ENCODE data around the gene SHBG. TPM values are rescaled to one million over a fixed set of nuclear protein-coding genes. Genes with fewer than 3 reads are reported as not detected.

SHBG gene
- total and polyA plus RNA-seq, 2 of the 8 experiments (the other 6 are each of a cell fraction or from before 2014, with no cell fraction given), result 1.1 to 1.2 TPM

DNA sequence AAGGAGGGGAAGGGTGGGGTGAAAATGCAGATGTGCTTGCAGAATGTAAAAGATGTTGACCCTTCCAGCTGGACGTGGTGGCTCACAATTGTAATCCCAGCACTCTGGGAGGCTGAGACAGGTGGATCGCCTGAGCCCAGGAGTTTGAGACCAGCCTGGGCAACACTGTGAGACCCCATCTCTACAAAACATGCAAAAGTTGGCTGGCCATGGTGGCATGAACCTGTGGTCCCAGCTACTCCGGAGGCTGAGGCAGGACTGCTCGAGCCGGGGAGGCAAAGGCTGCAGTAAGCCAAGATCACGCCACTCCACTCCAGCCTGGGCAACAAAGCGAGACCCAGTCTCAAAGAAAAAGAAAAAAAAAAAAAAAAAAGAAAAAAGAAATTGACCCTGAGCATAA lies 38.5 kb downstream of the SHBG start (continued):
- TF ChIP-seq ATF3 (IDR thresholded peaks at IDR 0.05; ENCODE audit: insufficient read depth, low read depth, low read length) (no peak), POU5F1 (IDR thresholded peaks at IDR 0.05; ENCODE audit: low read depth, low read length) (no peak), HDAC6 (IDR thresholded peaks at IDR 0.05; ENCODE audit: low read depth, low read length) (no peak), KDM4A (IDR thresholded peaks at IDR 0.05; ENCODE audit: low read depth, low read length, severe bottlenecking) (no peak), KDM1A (IDR thresholded peaks at IDR 0.05; ENCODE audit: borderline replicate concordance, low read length) (no peak), FOSL1 (IDR thresholded peaks at IDR 0.05; ENCODE audit: insufficient read depth, low read depth, low read length) (no peak)
